Left ventricle myocardium superior (tissue), 1 donor: ENCODE measurements around the gene ZNF687. TPM values are rescaled to one million over a fixed set of nuclear protein-coding genes. Genes with fewer than 3 reads are reported as not detected.

Experiments used
- ATAC-seq: fragments of 200-7000 bp; cut with Tn5 transposase; one replicate; pipeline ENCODE4 v1.9.1; 2020; ENCODE audit warnings: mild to moderate bottlenecking, moderate library complexity
- DNase-seq: peaks from one replicate; pipeline ENCODE4 v3.0.0-alpha.2; 2020
- intact Hi-C: fragments of 100-400 bp; cut with micrococcal nuclease; formaldehyde crosslinking; loops from one replicate; pipeline ENCODE4 v1.11.0; 2022
- total RNA-seq: library from RNA; stranded (reverse); fragmentation: NEBNext Ultra II Directional; extraction: Animal tissue kit (Norgen Biotek cat#: 25700); gene quantifications from one replicate; pipeline ENCODE4 v1.2.1, GENCODE V29; 2021
- donor health status: DM: no; HTN: yes; CAD: no; lungs with severe emphysema.

The ZNF687 gene
- total RNA-seq, 1 donor from 2014 or later, result 11.7 TPM

DNA sequence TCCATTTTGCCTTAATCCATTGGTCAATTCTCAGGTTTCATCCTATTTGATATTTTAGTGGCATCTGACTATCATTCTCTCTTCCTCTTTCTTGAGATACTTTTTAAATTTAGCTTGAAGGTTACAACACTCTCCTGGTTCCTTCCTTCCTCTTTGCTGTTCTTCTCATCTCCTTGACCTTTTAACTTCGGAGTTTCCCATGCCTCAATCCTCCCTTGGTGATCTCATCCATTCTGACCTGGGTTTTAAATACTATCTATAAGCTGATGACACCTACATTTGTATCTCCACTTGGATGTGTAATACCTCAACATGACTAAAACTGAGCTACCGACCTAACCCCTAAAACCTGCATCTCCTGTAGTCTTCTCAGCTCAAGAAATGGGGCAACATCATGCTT lies 4.8 kb upstream of the ZNF687 start:
- ATAC-seq, result no peak
- DNase-seq, result no peak
- intact Hi-C loops, result no loop called here

DNA sequence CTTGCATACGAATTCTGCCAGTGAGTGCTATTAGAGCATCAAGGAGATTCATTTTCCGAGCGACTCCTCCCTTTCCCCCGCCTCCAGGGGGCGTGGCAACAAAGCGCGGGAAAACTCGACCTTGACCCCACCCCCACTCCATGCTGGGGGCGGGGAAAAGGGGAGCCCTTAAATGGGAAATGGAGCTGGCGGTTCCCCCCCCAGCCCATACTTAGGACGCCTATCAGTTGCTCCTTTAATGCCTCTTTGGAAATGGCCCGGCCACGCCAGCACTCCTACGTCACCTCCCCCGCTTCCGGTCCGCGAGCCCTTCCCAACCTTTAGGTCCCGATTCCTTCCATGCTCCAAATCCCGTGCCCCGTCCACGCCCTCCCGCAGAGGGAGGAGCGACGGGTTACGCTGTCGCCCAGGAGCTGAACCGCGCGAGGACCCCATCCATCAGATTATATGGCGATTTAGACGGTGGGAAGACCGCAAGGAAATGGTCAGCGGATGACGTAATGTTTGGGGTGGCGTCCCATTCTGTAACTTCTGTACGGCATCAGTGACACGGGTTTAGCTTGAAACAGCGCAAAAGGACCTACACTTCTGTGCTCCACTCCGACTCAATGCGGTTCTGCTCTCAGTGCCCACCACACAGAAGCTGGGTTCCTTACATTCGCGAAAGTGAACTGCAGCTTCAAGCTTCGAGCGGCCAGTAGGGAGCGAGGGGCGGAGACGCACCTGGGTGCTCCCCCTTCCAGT lies 702 bp upstream of the ZNF687 start:
- intact Hi-C loops, result no loop called here
- peak; percentile 82 for ATAC-seq

DNA sequence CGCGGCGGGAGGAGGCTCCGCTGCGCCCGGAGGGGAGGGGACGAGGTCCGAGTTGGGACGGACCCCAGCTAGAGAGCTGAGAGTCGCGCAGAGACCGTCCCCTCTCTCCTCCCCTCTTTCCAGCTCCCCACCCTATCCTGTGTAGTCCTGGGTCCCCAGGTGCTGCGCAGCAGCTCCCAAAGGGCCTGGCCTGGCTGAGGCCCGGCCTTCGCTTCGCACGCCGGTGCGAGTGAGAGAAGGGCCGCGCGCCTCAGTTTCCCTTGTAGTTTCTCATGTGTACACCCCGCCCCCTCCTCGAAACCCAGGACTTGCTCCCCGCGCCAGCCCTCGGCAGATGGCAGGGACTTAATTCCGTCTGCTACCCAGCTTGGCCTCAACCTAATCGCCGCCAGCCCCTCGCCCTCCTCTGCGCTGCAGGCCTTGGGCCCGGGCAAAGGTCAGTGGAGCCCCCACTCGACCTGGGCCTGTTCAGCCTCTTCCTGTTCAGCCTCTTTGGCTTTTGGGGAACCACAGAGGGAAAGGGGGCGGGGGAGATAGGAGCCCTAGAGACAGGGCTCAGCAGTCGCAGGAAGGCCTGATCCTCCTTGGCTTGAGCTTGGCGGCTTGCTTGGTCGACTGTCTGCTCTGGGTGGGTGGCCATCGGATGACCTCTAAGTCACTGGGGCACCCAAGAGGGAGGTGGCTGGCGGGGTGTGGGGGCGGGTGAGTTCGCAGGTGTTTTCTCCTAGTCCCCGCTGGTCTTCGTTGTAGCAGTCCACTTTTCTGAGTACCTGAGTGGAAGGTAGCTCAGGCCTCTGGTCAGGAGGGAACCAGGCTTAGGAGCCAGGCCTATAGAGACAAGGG lies 1.0 kb downstream of the ZNF687 start:
- ATAC-seq (peak; percentile 0), DNase-seq (peak; percentile 47)
- intact Hi-C loops, result no loop called here

More for the DNA sequence above, 702 bp upstream of the ZNF687 start:
- DNase-seq, result peak; percentile 96

DNA sequence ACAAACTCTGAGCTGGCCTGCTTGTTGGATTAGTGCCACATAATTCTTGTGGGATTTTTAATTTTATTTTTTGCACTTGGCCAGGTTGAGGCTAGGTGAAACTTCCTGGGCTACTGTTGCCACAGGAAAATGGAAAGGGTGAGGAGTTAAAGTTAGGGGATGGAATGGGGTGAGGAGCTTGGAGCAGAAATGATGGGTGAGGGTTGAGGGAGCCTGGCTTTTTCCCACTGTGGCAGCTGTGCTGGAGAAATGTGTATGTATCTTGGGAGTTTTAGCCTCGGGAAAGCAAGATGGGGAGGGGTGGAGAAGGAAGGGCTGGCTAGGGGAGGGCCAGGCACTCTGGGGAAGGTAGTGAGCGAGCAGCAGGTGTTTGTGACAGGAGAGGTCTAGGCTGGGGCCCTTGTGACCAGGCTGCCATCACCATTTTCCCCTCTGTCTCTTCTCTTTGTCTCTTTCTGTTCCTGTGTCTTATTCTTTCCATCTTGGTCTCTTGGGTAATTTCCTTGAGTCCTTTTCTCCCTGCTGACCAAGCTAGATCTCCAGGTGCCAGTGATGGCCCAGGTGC lies 2.0 kb downstream of the ZNF687 start:
- intact Hi-C loops, result no loop called here

GRCh38 chr1:151286619-151287340 lies 4.7 kb downstream of the ZNF687 start:
- no peak for ATAC-seq
- intact Hi-C loops, result no loop called here
- no peak for DNase-seq

More for the DNA sequence above, 2.0 kb downstream of the ZNF687 start:
- DNase-seq (no peak), ATAC-seq (no peak)

GRCh38 chr1:151287341-151287699 lies 5.2 kb downstream of the ZNF687 start:
- intact Hi-C loops, result no loop called here
- DNase-seq, result no peak

DNA sequence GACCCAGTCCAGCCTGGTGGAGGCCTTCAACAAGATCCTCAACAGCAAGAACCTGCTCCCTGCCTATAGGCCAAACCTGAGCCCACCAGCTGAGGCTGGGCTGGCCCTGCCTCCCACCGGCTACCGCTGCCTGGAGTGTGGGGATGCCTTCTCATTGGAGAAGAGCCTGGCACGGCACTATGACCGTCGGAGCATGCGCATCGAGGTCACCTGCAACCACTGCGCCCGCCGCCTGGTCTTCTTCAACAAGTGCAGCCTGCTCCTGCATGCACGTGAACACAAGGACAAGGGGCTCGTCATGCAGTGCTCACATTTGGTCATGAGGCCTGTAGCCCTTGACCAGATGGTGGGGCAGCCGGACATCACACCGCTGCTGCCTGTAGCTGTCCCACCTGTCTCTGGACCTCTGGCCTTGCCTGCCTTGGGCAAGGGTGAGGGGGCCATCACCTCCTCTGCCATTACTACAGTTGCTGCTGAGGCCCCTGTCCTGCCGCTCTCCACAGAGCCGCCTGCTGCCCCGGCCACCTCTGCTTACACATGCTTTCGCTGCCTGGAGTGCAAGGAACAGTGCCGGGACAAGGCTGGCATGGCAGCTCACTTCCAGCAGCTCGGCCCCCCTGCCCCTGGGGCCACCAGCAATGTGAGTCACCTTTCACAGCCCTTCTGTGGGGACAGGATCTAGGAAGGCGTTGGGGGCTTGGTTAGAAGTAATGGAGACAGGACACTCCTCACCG lies 5.8 kb downstream of the ZNF687 start:
- intact Hi-C loops, result no loop called here
- DNase-seq (no peak), ATAC-seq (no peak)

More at GRCh38 chr1:151287341-151287699, 5.2 kb downstream of the ZNF687 start:
- no peak for ATAC-seq

DNA sequence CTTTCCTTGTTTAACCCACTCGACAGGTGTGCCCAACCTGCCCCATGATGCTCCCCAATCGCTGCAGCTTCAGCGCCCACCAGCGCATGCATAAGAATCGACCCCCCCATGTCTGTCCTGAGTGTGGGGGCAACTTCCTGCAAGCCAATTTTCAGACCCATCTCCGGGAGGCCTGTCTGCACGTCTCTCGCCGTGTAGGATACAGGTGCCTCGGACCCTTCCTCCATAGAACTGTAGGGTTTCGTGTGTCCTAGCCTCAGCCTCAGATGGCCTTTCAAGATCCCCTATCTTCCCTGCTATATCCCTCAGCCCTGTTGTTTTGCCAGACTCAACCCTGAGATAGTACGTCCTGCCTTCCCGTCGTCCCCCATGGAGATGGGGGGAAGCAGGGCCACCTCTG lies 6.4 kb downstream of the ZNF687 start:
- DNase-seq (no peak), ATAC-seq (no peak)
- intact Hi-C loops, result no loop called here

- ATAC-seq (no peak), DNase-seq (no peak)
- intact Hi-C loops, result no loop called here
These were observed 7.2 kb downstream of the ZNF687 start for GRCh38 chr1:151289080-151289935.

DNA sequence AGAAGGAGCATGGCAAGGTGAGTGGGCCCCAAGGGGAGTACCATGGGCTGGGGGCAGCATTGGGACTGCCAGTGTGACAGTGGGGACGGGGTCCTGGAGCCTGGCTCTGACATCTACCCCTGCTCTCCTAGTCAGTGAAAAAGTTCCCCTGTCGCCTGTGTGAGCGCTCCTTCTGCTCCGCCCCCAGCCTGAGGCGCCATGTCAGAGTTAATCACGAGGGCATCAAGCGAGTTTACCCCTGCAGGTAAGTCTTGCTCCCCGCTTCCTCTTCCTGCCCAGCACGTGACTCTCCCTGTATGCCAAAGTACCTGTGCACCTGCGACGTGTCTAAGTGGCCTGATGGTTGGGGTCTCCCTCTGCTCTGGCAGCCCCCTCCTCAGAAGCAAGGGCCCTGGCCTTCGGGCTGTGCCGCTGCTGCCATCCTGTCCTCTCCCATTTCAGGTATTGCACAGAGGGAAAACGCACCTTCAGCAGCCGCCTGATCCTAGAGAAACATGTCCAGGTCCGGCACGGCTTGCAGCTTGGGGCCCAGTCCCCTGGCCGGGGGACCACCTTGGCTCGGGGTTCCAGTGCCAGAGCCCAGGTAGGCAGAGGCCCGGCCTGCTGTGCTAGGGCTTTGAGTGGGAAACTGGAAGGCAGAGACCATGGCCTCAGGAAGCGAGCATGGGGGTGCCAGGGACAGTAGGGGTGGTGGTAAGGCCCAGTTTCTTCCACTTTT lies 8.1 kb downstream of the ZNF687 start:
- intact Hi-C loops, result no loop called here
- DNase-seq, result no peak
- ATAC-seq, result no peak

- ATAC-seq, result no peak
These were observed 8.7 kb downstream of the ZNF687 start for GRCh38 chr1:151290709-151291303.

DNA sequence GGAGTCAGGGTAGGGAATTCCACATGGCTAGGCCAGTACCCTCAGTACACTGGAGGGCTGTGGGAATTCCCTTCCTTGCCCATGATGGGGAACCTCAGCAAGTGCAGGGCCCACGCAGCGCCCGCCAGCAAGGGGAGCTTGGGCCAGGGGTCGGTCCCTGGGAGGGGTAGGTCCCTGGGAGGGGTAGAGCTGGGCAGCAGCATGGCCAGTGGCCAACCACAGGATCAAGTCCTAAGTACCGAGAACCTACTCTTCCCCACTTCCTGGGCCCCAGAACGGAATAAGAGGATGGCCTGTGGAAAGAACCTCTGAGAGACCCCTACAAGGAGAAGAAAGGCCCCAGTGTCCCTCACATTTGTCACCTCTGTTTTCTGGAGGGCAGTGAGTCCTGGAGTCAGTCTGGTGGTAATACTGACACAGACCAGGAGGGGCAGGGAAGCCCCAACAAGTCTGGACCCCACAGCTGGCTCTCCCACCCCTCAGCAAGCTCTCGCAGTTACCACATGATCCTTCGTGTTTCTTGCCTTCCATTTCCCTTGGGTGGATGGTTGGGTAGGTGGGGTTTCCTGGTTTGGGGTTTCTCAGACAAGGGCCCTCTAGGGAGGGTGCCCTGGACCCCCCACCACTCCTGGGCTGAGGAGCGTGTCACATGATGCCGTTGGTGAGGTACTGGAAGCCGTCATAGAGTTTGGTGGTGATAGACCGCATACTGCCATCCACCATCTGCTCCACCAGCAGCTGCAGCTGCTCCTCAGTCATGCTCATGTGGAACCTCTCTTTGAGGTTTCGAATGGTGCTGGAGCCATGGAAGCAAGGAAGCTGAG lies 10.3 kb downstream of the ZNF687 start:
- DNase-seq (no peak), ATAC-seq (peak; percentile 3)
- intact Hi-C loops, result no loop called here

More at GRCh38 chr1:151290709-151291303, 8.7 kb downstream of the ZNF687 start:
- DNase-seq, result no peak
- intact Hi-C loops, result no loop called here

DNA sequence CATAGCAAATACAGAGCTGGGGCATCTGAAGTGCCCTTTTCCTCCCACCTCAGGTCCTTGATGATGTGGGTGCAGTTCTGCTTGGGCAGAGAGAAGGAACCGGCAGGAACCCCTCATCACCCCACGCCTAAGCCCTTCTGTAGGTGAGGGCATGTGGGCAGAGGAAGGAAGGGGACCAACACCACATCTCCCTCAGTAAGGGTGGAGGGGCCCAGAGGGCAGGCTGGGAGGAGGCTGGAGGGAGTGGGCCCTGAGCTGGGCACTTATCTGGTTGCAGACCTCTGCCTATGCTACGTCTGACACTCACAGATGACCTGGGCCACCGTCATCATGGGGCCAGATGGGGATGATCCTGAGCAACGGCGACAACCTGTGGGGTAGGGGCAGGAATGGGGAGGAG lies 11.0 kb downstream of the ZNF687 start:
- intact Hi-C loops, result no loop called here
- DNase-seq, result no peak
- no peak for ATAC-seq

- intact Hi-C loops, result no loop called here
These were observed 12.8 kb downstream of the ZNF687 start for GRCh38 chr1:151294742-151295462.

GRCh38 chr1:151309811-151310323 lies 27.8 kb downstream of the ZNF687 start:
- intact Hi-C loops, result no loop called here
- DNase-seq, result no peak
- peak; percentile 18 for ATAC-seq

More at GRCh38 chr1:151294742-151295462, 12.8 kb downstream of the ZNF687 start:
- no peak for DNase-seq
- no peak for ATAC-seq
